ENCODE data around the gene PLD4.

DNA sequence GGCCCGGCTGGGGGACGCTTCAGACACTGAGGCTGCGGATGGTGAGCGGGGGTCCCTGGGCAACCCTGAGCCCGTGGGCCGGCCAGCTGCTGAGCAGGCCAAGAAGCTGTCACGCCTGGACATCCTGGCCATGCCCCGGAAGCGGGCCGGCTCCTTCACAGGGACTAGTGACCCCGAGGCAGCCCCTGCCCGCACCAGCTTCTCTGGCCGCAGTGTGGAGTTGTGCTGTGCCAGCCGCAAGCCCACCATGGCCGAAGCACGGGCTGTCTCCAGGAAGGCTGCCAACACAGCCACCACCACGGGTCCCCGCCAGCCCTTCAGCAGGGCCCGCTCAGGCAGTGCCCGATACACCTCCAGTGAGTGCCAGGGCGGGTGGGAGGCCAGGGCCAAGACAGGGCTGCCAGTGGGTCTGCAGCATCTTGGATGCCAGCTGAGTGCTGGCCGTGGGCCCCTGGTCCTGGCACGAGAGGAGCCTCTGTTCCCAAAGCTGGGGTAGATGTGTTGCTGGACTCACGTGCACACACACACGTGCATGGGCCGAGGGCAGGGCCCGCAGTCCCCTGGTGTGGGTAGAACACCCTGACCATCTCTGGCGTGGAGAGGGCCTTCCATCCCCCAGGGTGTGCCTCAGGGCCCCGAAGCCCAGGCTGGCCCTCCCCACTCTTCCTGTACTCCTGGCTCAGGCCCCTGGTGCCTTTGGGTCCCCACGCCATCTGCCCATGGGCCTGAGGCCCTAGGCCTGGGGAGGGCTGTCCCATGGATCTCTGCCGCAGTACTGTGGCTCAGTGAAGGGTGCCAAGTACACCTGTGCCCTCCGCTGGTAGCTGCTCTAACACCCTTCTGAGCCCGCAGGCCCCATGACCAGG lies 36.8 kb upstream of the PLD4 start:
- TF ChIP-seq POLR2A (IDR thresholded peaks at IDR 0.05) = no peak
- TF ChIP-seq, protein P1, sequence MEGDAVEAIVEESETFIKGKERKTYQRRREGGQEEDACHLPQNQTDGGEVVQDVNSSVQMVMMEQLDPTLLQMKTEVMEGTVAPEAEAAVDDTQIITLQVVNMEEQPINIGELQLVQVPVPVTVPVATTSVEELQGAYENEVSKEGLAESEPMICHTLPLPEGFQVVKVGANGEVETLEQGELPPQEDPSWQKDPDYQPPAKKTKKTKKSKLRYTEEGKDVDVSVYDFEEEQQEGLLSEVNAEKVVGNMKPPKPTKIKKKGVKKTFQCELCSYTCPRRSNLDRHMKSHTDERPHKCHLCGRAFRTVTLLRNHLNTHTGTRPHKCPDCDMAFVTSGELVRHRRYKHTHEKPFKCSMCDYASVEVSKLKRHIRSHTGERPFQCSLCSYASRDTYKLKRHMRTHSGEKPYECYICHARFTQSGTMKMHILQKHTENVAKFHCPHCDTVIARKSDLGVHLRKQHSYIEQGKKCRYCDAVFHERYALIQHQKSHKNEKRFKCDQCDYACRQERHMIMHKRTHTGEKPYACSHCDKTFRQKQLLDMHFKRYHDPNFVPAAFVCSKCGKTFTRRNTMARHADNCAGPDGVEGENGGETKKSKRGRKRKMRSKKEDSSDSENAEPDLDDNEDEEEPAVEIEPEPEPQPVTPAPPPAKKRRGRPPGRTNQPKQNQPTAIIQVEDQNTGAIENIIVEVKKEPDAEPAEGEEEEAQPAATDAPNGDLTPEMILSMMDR (IDR thresholded peaks at IDR 0.05) = no peak

All from Peyer's patch (tissue), 4 donors.